HL-60 (cell line): Measurements from ENCODE around the gene ACO2.

Experiments
- DNase-seq, 2 experiments: peaks; one replicate each; pipeline ENCODE4 v3.0.0-alpha.2; 2010 to 2020; ENCODE audit warnings: low read depth in 1 of 2, low spot score in 1 of 2
- H3K27ac ChIP-seq: fragments of 250-450 bp; sonication (Bioruptor Pico); replicated peaks from 2 replicates; pipeline ENCODE4 v1.5.1; 2020; ENCODE audit warnings: mild to moderate bottlenecking, moderate library complexity
- H3K27me3 ChIP-seq: fragments of 250-450 bp; sonication (Bioruptor Pico); 2 replicates; pipeline ENCODE4 v1.5.1; 2021; ENCODE audit warnings: mild to moderate bottlenecking, moderate library complexity; ENCODE audit not compliant: insufficient read depth, poor library complexity, severe bottlenecking
- H3K4me3 ChIP-seq: replicated peaks from 2 replicates; pipeline ENCODE4 v1.5.1; 2011; ENCODE audit warnings: mild to moderate bottlenecking, control low read depth, low read length; ENCODE audit not compliant: insufficient read depth
- CTCF ChIP-seq: IDR thresholded peaks from one replicate; pipeline ENCODE4 v1.5.1; 2011; ENCODE audit warnings: low read length, control low read depth, inconsistent platforms; ENCODE audit not compliant: insufficient read depth
- GABPA ChIP-seq: IDR thresholded peaks from 2 replicates; pipeline ENCODE4 v1.6.1; 2012; ENCODE audit warnings: low read depth
- POLR2AphosphoS5 ChIP-seq: IDR thresholded peaks from 2 replicates; pipeline ENCODE4 v1.6.1; 2012; ENCODE audit warnings: low read depth
- REST ChIP-seq: IDR thresholded peaks from 2 replicates; pipeline ENCODE4 v1.6.1; 2012; ENCODE audit warnings: low read depth; ENCODE audit not compliant: insufficient replicate concordance
- SPI1 ChIP-seq: IDR thresholded peaks from 2 replicates; pipeline ENCODE4 v1.6.1; 2012; ENCODE audit warnings: low read depth, mild to moderate bottlenecking, borderline replicate concordance

The ACO2 gene

GRCh38 chr22:41481925-41482318 is 13.0 kb downstream of the ACO2 start:
- H3K4me3 ChIP-seq = no peak overlapping the region

GRCh38 chr22:41482319-41482935 is 13.5 kb downstream of the ACO2 start:
- Histone ChIP-seq H3K4me3 (no peak overlapping the region), H3K27me3 (no peaks in the 10 kb centered on the region), H3K27ac (no peak overlapping the region)
- DNase-seq = peak in 1 of 2 experiments; percentile 30
- no peak for TF ChIP-seq GABPA
- TF ChIP-seq REST = no peak
- peak; percentile 73; the same call in 1 of the 2 replicates for TF ChIP-seq SPI1
- TF ChIP-seq CTCF = no peak
- TF ChIP-seq POLR2AphosphoS5 = peak; percentile 73; the same call in 1 of the 2 replicates

More at GRCh38 chr22:41481925-41482318, 13.0 kb downstream of the ACO2 start:
- H3K27ac ChIP-seq = no peak overlapping the region
- TF ChIP-seq REST = no peak
- TF ChIP-seq GABPA = no peak
- no peak for TF ChIP-seq POLR2AphosphoS5
- TF ChIP-seq CTCF = no peak
- no peak for TF ChIP-seq SPI1
- no peaks in the 10 kb centered on the region for H3K27me3 ChIP-seq
- no peak for DNase-seq

GRCh38 chr22:41485033-41485432 is 16.1 kb downstream of the ACO2 start:
- TF ChIP-seq CTCF = no peak
- no peak for TF ChIP-seq POLR2AphosphoS5
- TF ChIP-seq SPI1 = no peak
- no peak for TF ChIP-seq REST
- TF ChIP-seq GABPA = no peak
- DNase-seq = no peak
- no peak overlapping the region for H3K4me3 ChIP-seq
- H3K27me3 ChIP-seq = no peaks in the 10 kb centered on the region
- H3K27ac ChIP-seq = no peak overlapping the region
